HG02588 (cell line): ENCODE data around the gene ENTPD6.

Experiments used
- ATAC-seq: cut with Tn5 transposase; IDR thresholded peaks from one replicate; pipeline ENCODE4 v1.9.1; 2021; ENCODE audit warnings: mild to moderate bottlenecking, moderate library complexity; ENCODE audit not compliant: unreplicated experiment

ENTPD6 gene

DNA sequence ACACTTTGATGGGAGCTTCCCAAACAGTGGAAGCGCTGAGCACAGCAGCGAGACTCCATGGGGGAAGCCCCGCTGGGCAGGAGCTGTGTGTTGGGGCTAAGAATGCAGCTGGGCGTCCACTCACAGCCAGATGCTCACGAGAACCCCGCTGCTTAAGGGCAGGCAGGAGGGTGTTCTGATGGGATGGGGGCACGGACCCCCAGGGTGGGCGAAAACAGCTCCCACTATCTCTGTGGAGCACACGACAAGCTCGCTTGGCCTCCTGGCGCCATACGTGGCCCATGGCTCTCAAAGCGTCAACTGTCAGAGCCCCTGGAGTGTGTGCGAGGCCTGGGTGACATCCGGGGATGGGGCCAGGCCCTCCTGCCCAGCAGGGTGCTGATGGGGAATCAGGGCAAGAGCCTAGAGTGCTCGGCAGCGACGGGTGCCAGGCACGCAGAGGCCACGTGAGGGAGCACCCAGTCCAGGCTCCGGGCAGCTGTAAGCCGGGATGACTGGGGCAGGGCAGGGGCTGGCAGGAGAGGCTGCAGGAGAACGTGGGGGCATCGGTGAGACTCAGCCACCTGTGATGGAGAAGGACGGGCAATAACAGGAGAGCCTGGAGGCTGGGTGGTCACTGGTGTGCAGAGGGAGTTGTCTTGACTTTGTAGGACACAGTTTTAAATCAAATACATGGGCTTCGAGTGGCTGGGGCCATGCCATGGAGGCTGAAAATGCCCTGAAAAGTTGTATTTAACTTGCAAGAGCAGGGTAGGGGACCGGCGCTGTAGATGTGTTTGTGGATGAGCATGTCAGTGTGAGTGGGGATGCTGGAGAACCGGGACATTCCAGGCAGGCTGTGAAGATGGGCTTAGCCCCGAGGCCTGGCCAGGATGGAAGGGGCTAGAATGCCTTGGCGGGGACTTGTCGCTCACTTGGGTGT lies 79.6 kb downstream of the ENTPD6 start:
- ATAC-seq = no peak

DNA sequence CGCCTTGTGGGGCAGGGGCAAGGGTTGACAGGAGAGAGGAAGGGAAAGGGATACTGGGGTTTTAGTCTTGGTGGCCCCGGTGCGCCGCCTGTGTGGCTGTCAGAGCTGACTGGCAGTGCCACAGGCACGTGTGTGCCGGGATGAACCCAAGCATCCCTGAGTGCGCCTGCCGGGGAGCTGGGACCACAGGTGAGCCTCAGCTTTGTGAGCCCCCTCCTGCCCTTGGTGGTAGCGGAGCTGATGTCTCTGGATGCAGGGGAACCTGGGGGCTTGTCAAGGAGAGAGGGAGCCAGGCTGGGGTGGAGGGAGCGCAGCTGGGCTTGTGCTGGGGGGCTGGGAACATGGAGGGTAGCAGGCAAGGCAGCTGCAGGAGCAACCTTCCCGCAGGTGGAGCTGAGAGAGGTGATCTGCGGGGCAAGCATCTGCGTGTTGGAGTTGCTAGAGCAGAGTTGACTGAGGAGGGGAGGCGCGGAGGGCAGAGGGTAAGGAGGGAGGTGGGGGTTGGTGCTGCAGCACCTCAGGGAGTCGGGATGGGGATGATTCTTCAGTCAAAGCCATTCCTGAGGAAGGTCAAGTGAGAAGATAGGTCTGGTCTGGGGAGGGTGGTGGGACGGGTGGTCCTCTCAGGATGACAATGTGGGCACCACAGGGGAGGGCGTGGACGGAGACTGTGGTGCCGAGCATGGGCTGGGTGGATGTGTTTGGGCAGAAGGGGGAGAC lies 80.5 kb downstream of the ENTPD6 start:
- no peak for ATAC-seq
